Spinal cord (tissue), 10 donors: ENCODE measurements around the gene DYNC1LI1. TPM values are rescaled to one million over a fixed set of nuclear protein-coding genes. Genes with fewer than 3 reads are reported as not detected.
A peak's percentile ranks its signal among the peaks of the same experiment; 100 is the strongest.

Source experiments
- DNase-seq, 6 donors: peaks; one replicate each; pipeline versions ENCODE4 v3.0.0 to v3.0.0-alpha.2; 2013 to 2015; ENCODE audit warnings: low spot score in 6 of 6, low read depth in 4 of 6
- H3K27ac ChIP-seq: one replicate; pipeline ENCODE4 v1.5.1; 2013; ENCODE audit warnings: low read depth, low read length, control low read depth
- H3K27me3 ChIP-seq: one replicate; pipeline ENCODE4 v1.6.1; 2013; ENCODE audit warnings: low read length; ENCODE audit not compliant: control insufficient read depth, insufficient read depth
- H3K36me3 ChIP-seq: one replicate; pipeline ENCODE4 v1.6.1; 2013; ENCODE audit warnings: low read length; ENCODE audit not compliant: control insufficient read depth, insufficient read depth
- H3K4me1 ChIP-seq: one replicate; pipeline ENCODE4 v1.6.1; 2013; ENCODE audit warnings: low read length; ENCODE audit not compliant: control insufficient read depth, insufficient read depth
- H3K4me3 ChIP-seq: one replicate; pipeline ENCODE4 v1.5.1; 2013; ENCODE audit warnings: low read depth, low read length, control low read depth
- H3K9me3 ChIP-seq: one replicate; pipeline ENCODE4 v1.6.1; 2013; ENCODE audit warnings: low read length; ENCODE audit not compliant: control insufficient read depth, insufficient read depth
- WGBS: methylation state at CpG from one replicate; pipeline ENCODE4 v1.1.5; 2013; ENCODE audit warnings: missing lambda C conversion rate; ENCODE audit not compliant: insufficient coverage; 5-methylcytosine and 5-hydroxymethylcytosine counted together
- polyA plus RNA-seq, 2 donors: library from polyadenylated mRNA; unstranded; fragments of 120-200 nt; gene quantifications; one replicate each; pipeline ENCODE4 v1.2.1, GENCODE V29; 2013; ENCODE audit not compliant: insufficient read length in 2 of 2
- total RNA-seq, 2 donors: library from RNA; depleted of rRNA in 1 of 2; stranded (reverse); fragments of 120-200 nt in 1 of 2; fragments of >200 nt in 1 of 2; gene quantifications; one replicate each; pipeline versions ENCODE4 v1.2.3 to v1.2.4, GENCODE V29; 2013 to 2014
- donor health status: healthy.

Gene DYNC1LI1
- total and polyA plus RNA-seq, 4 donors = 40.7 to 78.1 (median 62.0) TPM

DNA sequence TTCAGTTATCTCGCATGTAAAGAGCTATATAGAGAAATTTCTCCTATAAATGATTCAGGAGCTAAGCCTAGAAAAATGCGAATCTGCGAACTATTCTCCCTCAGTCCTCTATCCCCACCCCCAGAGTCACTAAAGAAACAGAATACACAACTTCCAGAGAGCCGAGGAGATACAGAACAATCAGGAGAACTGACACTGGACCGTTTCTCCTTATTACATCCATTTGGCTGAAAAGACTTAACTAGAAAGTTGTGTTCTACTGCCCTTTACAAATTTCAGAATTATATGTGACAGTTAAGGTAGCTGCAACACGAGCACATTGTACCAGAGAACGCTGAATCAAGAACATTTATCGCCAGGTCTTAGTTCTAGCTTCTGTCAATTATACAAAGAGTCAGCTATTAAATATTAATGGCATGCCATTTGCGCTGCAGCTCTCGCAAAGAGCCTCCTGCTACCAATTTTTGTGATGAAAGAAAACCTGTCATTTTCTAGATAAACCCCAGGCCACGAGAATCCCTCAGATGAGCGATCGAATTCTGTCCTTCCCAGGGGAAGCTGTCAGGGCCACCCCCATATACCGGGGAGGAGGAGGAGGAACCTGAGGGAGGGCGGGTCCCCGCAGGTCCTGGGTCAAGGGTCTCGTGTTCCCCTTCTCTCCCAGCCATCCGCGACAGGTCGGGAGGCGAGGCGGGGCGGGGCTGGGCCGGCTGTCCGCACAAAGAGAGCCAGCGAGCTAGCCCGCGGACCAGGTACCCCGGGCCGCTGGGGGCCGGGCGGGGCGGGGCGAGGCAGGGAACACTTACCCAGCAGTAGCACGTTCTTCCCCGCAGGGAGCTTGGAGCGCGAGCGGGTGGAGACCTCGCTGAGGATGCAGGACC is 878 bp downstream of the DYNC1LI1 start:
- no peaks in the 10 kb centered on the region for H3K27me3 ChIP-seq
- peaks cover 3% of the 10 kb centered on the region for H3K4me1 ChIP-seq
- no peaks in the 10 kb centered on the region for H3K9me3 ChIP-seq
- DNase-seq = peak; percentile 17 to 80 (median 39)
- under 1% methylated on average over 34 of the region's 40 CpGs for whole genome bisulfite sequencing
- H3K27ac ChIP-seq = peak overlapping the region; percentile 98
- peak overlapping the region; percentile 93 for H3K4me3 ChIP-seq
- peaks cover 7% of the 10 kb centered on the region for H3K36me3 ChIP-seq

DNA sequence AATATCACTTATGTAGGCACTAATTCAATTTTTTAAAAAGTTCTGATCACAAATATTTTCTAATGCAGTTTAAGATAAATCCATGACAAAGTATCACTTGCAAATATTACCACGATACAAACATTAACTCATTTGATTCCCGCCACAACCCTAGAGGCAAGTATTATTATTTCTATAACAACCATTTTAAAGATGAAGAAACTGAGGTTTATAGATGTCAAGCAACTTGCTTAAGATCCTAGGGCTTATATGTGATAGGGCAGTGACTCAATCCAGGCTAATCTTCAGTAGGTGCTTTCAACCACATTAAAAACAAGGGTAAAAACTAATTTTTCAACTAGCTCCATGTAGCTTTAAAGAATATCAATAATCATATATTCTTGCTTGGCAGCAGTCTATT is 1.7 kb downstream of the DYNC1LI1 start:
- no peaks in the 10 kb centered on the region for H3K27me3 ChIP-seq
- H3K36me3 ChIP-seq = peaks cover 7% of the 10 kb centered on the region
- DNase-seq = no peak
- WGBS = no CpG with 5 or more reads among the region's 2 CpGs
- H3K27ac ChIP-seq = no peak overlapping the region
- no peaks in the 10 kb centered on the region for H3K9me3 ChIP-seq
- peak overlapping the region; percentile 93 for H3K4me3 ChIP-seq
- peaks cover 3% of the 10 kb centered on the region for H3K4me1 ChIP-seq

DNA sequence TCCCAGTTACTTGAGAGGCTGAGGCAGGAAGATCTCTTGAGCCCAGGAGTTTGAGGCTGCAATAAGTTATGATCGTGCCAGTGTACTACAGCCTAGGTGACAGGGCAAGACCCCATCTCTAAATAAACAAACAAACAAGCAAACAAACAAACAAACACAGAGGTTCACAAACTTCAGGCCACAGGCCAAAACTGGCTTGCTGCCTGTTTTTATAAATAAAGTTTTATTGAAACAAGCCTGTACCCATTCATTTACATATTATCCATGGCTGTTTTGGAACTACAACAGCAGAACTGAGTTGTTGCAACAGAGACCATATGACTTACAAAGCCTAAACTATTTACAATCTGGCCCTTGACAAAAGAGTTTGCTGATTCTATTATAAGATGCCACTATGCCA is 6.5 kb downstream of the DYNC1LI1 start:
- Histone ChIP-seq H3K4me3 (no peak overlapping the region), H3K27me3 (no peaks in the 10 kb centered on the region), H3K4me1 (no peaks in the 10 kb centered on the region), H3K9me3 (no peaks in the 10 kb centered on the region), H3K27ac (no peak overlapping the region), H3K36me3 (peaks cover 9% of the 10 kb centered on the region)
- DNase-seq = no peak
- no CpG with 5 or more reads among the region's 1 CpG for whole genome bisulfite sequencing

DNA sequence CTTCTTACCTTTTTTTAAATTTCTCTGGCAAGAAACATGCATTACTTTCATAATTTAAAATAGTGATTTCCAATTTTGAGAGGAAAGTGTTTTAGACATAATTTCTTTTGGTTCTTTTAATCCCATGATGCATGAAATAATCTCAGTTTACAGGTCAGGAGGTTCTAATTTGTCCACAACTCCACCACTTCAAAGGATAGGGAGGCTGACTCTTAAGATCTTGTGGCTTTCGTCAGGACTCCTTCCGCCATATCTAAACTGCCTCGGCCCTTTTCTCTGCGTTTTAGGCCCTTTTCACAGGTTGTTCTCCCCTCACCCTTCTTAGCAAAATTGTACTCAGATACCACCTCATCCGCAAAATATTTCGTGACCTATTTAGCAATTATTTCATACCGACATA is 8.0 kb downstream of the DYNC1LI1 start:
- Histone ChIP-seq H3K9me3 (no peaks in the 10 kb centered on the region), H3K27ac (no peak overlapping the region), H3K4me3 (no peak overlapping the region), H3K27me3 (no peaks in the 10 kb centered on the region), H3K36me3 (peaks cover 9% of the 10 kb centered on the region), H3K4me1 (no peaks in the 10 kb centered on the region)
- DNase-seq = no peak
- WGBS = 100% methylated on average over 5 of the region's 7 CpGs

DNA sequence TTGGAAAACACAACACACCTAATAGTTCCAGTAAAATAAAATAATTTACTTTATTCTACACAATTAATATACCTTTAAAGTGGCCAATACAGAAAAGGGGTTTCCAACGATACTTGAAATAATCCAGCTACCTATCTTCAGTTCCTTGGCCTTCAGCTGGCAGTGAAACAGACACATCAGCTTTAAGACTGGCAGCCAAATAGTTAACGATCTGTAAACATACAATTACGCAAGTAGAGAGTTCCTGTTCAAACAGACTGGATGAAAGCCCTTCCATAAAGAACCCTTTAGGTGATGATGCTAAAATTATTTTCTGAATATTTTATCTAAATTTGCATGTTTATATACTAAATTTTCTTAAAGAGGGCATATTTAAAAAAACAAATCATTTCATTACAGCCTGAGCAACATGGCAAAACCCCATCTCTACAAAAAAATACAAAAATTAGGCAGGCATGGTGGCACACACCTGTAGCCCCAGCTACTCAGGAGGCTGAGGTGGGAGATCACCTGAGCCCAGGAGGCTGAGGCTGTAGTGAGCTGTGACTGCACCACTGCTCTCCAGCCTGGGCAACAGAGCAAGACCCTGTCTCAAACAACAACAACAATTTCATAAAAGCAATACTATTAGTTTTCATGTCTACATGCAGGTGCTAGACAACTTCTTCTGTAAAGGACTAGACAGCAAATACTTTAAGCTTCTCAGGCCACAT is 12.9 kb downstream of the DYNC1LI1 start:
- no peak overlapping the region for H3K4me3 ChIP-seq
- 80% methylated on average over 1 of the region's 3 CpGs for WGBS
- H3K4me1 ChIP-seq = no peaks in the 10 kb centered on the region
- H3K9me3 ChIP-seq = no peaks in the 10 kb centered on the region
- peaks cover 2% of the 10 kb centered on the region for H3K36me3 ChIP-seq
- H3K27me3 ChIP-seq = no peaks in the 10 kb centered on the region
- DNase-seq = no peak
- H3K27ac ChIP-seq = no peak overlapping the region

DNA sequence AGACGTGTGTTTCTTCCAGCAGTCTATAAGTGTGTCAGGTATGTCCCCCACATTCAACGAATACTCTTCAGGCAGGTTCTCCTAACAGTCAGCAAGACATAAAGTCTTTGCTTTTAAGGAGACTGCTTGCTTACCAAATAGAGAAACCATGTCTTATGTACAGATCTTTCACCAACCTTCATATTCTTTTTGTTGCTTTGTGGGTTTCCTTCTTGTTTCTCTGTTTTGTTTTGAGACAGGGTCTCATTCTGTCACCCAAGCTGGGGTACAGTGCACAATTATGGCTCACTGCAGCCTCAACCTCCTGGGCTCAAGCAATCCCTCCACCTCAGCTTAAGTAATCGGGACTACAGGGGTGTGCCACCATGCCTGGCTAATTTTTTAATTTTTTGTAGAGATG is 14.3 kb downstream of the DYNC1LI1 start:
- no peak overlapping the region for H3K4me3 ChIP-seq
- no peak for DNase-seq
- no peak overlapping the region for H3K27ac ChIP-seq
- H3K36me3 ChIP-seq = no peaks in the 10 kb centered on the region
- no peaks in the 10 kb centered on the region for H3K27me3 ChIP-seq
- no peaks in the 10 kb centered on the region for H3K4me1 ChIP-seq
- WGBS = no CpG with 5 or more reads among the region's 3 CpGs
- no peaks in the 10 kb centered on the region for H3K9me3 ChIP-seq

DNA sequence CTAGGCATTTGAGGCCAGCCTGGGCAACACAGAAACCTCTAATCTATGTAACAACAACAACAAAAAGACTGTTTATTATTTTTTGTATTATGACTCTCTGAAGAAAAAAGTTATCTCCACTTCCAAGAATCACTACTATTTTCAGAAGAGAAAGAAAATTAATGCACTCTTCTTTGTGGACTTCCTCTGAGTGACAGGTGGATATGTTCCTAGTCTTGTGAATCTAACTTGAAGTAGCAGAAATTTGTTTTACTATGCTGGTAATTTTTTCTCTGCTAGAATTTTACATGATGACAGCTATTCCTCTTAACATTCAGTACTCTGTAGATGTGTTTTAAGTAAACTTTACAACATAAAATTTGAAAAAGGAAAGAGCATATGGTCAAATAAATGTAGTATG is 16.7 kb downstream of the DYNC1LI1 start:
- no peaks in the 10 kb centered on the region for H3K4me1 ChIP-seq
- no peaks in the 10 kb centered on the region for H3K36me3 ChIP-seq
- DNase-seq = no peak
- no peak overlapping the region for H3K4me3 ChIP-seq
- H3K27ac ChIP-seq = no peak overlapping the region
- no peaks in the 10 kb centered on the region for H3K27me3 ChIP-seq
- H3K9me3 ChIP-seq = no peaks in the 10 kb centered on the region

DNA sequence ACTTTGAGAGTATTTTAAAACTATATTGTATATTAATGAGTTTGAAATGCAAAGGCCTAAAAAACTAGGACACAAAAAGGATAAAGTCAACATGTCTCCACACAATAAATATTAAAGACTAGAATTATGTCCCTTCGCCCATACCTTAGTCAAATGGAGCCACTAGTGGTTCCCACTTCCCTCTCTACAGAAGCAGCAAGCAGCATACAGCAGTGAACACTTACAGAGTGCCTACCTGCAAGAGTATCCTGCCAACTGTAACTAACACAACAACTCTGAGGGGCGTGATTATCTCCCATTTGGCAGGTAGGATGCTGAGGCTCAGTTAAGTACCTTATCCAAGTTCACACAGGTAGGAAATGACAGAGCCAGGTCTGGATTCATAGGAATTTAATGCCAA is 17.2 kb downstream of the DYNC1LI1 start:
- Histone ChIP-seq H3K9me3 (no peaks in the 10 kb centered on the region), H3K27me3 (no peaks in the 10 kb centered on the region), H3K27ac (no peak overlapping the region), H3K4me1 (no peaks in the 10 kb centered on the region), H3K36me3 (no peaks in the 10 kb centered on the region), H3K4me3 (no peak overlapping the region)
- WGBS = 100% methylated on average over 1 of the region's 2 CpGs
- DNase-seq = no peak

DNA sequence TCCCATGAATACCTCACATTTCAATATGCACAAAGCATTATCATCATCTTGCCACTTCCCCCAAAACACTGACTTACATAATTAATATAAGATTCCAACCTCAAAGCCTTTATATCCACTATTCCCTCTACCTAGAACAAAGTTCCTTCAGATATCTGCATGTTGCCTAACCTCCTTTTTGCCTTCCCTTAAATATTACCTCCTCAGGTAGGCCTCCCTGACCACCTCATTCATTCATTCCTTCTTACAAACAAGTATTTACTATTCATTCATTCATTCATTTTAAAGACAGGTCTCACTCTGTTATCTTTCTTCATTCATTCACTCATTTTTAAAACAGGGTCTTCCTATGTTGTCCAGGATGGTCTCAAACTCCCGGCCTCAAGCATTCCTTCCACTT is 18.6 kb downstream of the DYNC1LI1 start:
- no peak for DNase-seq
- H3K27ac ChIP-seq = no peak overlapping the region
- H3K4me3 ChIP-seq = no peak overlapping the region
- no peaks in the 10 kb centered on the region for H3K36me3 ChIP-seq
- no peaks in the 10 kb centered on the region for H3K4me1 ChIP-seq
- 93% methylated on average over 1 of the region's 1 CpG for WGBS
- H3K9me3 ChIP-seq = no peaks in the 10 kb centered on the region
- no peaks in the 10 kb centered on the region for H3K27me3 ChIP-seq

DNA sequence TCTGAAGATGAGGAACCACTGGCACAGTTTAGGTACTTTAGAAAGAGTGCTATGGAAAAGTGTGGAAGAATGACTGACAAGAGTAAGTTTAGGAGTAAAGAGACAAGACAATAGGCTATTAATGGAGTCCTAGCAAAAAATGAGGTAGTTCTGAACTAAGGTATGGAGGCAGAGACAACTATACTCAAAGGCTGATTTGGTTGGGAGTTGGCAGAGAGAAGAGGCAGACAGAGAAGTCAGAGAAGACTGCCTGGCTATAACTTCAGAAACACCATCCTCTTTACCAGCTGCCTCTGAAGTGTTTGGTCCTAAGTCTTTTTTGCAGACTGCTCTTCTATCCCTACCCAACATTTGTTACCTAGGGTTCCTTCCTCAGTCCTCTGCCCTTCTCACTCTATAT is 19.2 kb downstream of the DYNC1LI1 start:
- H3K27ac ChIP-seq = no peak overlapping the region
- H3K4me1 ChIP-seq = no peaks in the 10 kb centered on the region
- H3K4me3 ChIP-seq = no peak overlapping the region
- DNase-seq = no peak
- no peaks in the 10 kb centered on the region for H3K9me3 ChIP-seq
- H3K36me3 ChIP-seq = no peaks in the 10 kb centered on the region
- no peaks in the 10 kb centered on the region for H3K27me3 ChIP-seq
